LoVo (cell line): ENCODE data around the gene WNT5A.
A peak's percentile ranks its signal among the peaks of the same experiment; 100 is the strongest.

Experiments
- DNase-seq: peaks from one replicate; pipeline ENCODE4 v3.0.0-alpha.2; 2016; ENCODE audit warnings: low spot score

WNT5A gene

GRCh38 chr3:55486857-55487380 is at the start of gene WNT5A:
TSS of gene WNT5A (minus strand) at chr3:55487306. CDS start at chr3:55486985, 321 bp downstream.
- no peak for DNase-seq

- DNase-seq = peak; percentile 14
Measured at GRCh38 chr3:55534876-55535275, 47.8 kb upstream of the WNT5A start.

GRCh38 chr3:55532806-55533205 is 45.7 kb upstream of the WNT5A start:
- no peak for DNase-seq

- DNase-seq = no peak
Measured at GRCh38 chr3:55531321-55531720, 44.2 kb upstream of the WNT5A start.

GRCh38 chr3:55527361-55527760 is 40.3 kb upstream of the WNT5A start:
- DNase-seq = no peak

- no peak for DNase-seq
Measured at GRCh38 chr3:55526332-55527030, 39.4 kb upstream of the WNT5A start.

GRCh38 chr3:55525436-55525835 is 38.3 kb upstream of the WNT5A start:
- no peak for DNase-seq

GRCh38 chr3:55524565-55525244 is 37.6 kb upstream of the WNT5A start:
- DNase-seq = no peak

GRCh38 chr3:55523471-55523870 is 36.4 kb upstream of the WNT5A start:
- no peak for DNase-seq

- no peak for DNase-seq
Measured at GRCh38 chr3:55521738-55522421, 34.8 kb upstream of the WNT5A start.

- DNase-seq = no peak
Measured at GRCh38 chr3:55521064-55521737, 34.1 kb upstream of the WNT5A start.

GRCh38 chr3:55519019-55519418 is 31.9 kb upstream of the WNT5A start:
- DNase-seq = no peak

- peak; percentile 17 for DNase-seq
Measured at GRCh38 chr3:55518451-55518850, 31.3 kb upstream of the WNT5A start.

GRCh38 chr3:55516392-55517030 is 29.4 kb upstream of the WNT5A start:
- DNase-seq = no peak

GRCh38 chr3:55515550-55516246 is 28.6 kb upstream of the WNT5A start:
- DNase-seq = no peak

GRCh38 chr3:55514962-55515361 is 27.9 kb upstream of the WNT5A start:
- no peak for DNase-seq

GRCh38 chr3:55512571-55513343 is 25.7 kb upstream of the WNT5A start:
- DNase-seq = no peak

- no peak for DNase-seq
Measured at GRCh38 chr3:55511895-55512570, 24.9 kb upstream of the WNT5A start.

GRCh38 chr3:55508335-55508734 is 21.2 kb upstream of the WNT5A start:
- DNase-seq = no peak

GRCh38 chr3:55507808-55508207 is 20.7 kb upstream of the WNT5A start:
- DNase-seq = no peak
